WTC11 (cell line): Measurements from ENCODE around the gene LRRC32. TPM values are rescaled to one million over a fixed set of nuclear protein-coding genes. Genes with fewer than 3 reads are reported as not detected.

Source experiments
- ATAC-seq: fragments of 200-7000 bp; cut with Tn5 transposase; 2 replicates; pipeline ENCODE4 v1.10.0; 2021; ENCODE audit warnings: mild to moderate bottlenecking, moderate library complexity
- CTCF ChIA-PET: fragments of 300-600 bp; sonication (Branson Sonifier 250); formaldehyde crosslinking; loops from one replicate; lab custom pipeline; 2021; ENCODE audit warnings: antibody characterized with exemption; lab: Charles Lee
- POLR2A ChIA-PET: fragments of 350-600 bp; sonication (Branson Sonifier 250); formaldehyde crosslinking; loops from one replicate; lab custom pipeline; 2021; ENCODE audit warnings: antibody characterized with exemption; lab: Charles Lee
- DNase-seq: peaks from one replicate; pipeline ENCODE4 v3.0.0; 2021; ENCODE audit warnings: low spot score
- H3K27ac Mint-ChIP-seq: 2 replicates; pipeline ENCODE4 v1.8.0; 2021; ENCODE audit warnings: mixed read lengths
- H3K27me3 Mint-ChIP-seq: 2 replicates; pipeline ENCODE4 v1.8.0; 2021; ENCODE audit warnings: low read depth, mild to moderate bottlenecking, moderate library complexity, mixed read lengths
- H3K36me3 Mint-ChIP-seq: 2 replicates; pipeline ENCODE4 v1.8.0; 2021; ENCODE audit warnings: mixed read lengths
- H3K4me1 Mint-ChIP-seq: 2 replicates; pipeline ENCODE4 v1.8.0; 2022; ENCODE audit warnings: mixed read lengths
- H3K4me3 Mint-ChIP-seq: 2 replicates; pipeline ENCODE4 v1.8.0; 2021; ENCODE audit warnings: mild to moderate bottlenecking, moderate library complexity, mixed read lengths
- H3K9me3 Mint-ChIP-seq: 2 replicates; pipeline ENCODE4 v1.8.0; 2021; ENCODE audit warnings: mixed read lengths
- AFF4 ChIP-seq: sonication (generic); formaldehyde crosslinking; IDR thresholded peaks from 2 replicates; pipeline ENCODE4 v1.8.1; 2023; ENCODE audit warnings: mild to moderate bottlenecking, missing genetic modification reagents, borderline replicate concordance
- ATF1 ChIP-seq: sonication (generic); formaldehyde crosslinking; IDR thresholded peaks from 2 replicates; pipeline ENCODE4 v1.8.1; 2023; ENCODE audit warnings: mild to moderate bottlenecking, moderate library complexity, missing genetic modification reagents
- CTCF ChIP-seq: fragments of 200-600 bp; IDR thresholded peaks from 2 replicates; pipeline ENCODE4 v1.8.0; 2022; ENCODE audit warnings: antibody characterized with exemption
- E2F5 ChIP-seq: sonication (generic); formaldehyde crosslinking; IDR thresholded peaks from 2 replicates; pipeline ENCODE4 v1.8.1; 2022; ENCODE audit warnings: mild to moderate bottlenecking, moderate library complexity, missing genetic modification reagents
- FOXJ3 ChIP-seq: sonication (generic); formaldehyde crosslinking; IDR thresholded peaks from 2 replicates; pipeline ENCODE4 v1.9.0; 2021; ENCODE audit warnings: missing genetic modification reagents, mild to moderate bottlenecking, borderline replicate concordance
- FOXK1 ChIP-seq: sonication (generic); formaldehyde crosslinking; IDR thresholded peaks from 2 replicates; pipeline ENCODE4 v1.8.0; 2022; ENCODE audit warnings: mild to moderate bottlenecking, moderate library complexity, missing genetic modification reagents
- HMGA2 ChIP-seq: fragments of 250-450 bp; sonication (Bioruptor Pico); IDR thresholded peaks from 2 replicates; pipeline ENCODE4 v1.4.0; 2021; ENCODE audit warnings: mild to moderate bottlenecking, moderate library complexity
- IRF2 ChIP-seq: sonication (generic); formaldehyde crosslinking; IDR thresholded peaks from 2 replicates; pipeline ENCODE4 v1.8.0; 2022; ENCODE audit warnings: low read depth, missing genetic modification reagents, borderline replicate concordance
- MAX ChIP-seq: sonication (generic); formaldehyde crosslinking; IDR thresholded peaks from 2 replicates; pipeline ENCODE4 v1.8.0; 2022; ENCODE audit warnings: mild to moderate bottlenecking, missing genetic modification reagents
- NFYB ChIP-seq: sonication (generic); formaldehyde crosslinking; conservative IDR thresholded peaks from 2 replicates; pipeline ENCODE4 v1.8.0; 2022; ENCODE audit warnings: low read depth, missing genetic modification reagents
- NR3C1 ChIP-seq: sonication (generic); formaldehyde crosslinking; conservative IDR thresholded peaks from 2 replicates; pipeline ENCODE4 v1.8.1; 2023; ENCODE audit warnings: low read depth, mild to moderate bottlenecking, missing genetic modification reagents
- PRDM15 ChIP-seq: sonication (generic); formaldehyde crosslinking; IDR thresholded peaks from 2 replicates; pipeline ENCODE4 v1.8.0; 2022; ENCODE audit warnings: missing genetic modification reagents
- RORB ChIP-seq: fragments of 250-450 bp; sonication (Bioruptor Pico); IDR thresholded peaks from 2 replicates; pipeline ENCODE4 v1.9.0; 2021; ENCODE audit warnings: mild to moderate bottlenecking
- ZNF121 ChIP-seq: sonication (generic); formaldehyde crosslinking; IDR thresholded peaks from 2 replicates; pipeline ENCODE4 v1.8.0; 2023; ENCODE audit warnings: missing genetic modification reagents
- total RNA-seq: library from RNA; stranded (reverse); gene quantifications from 3 replicates; pipeline ENCODE4 v1.2.3, GENCODE V29; 2021

Gene LRRC32
- total RNA-seq, 1 experiment from 2014 or later, result 0.74 TPM

GRCh38 chr11:76635991-76636738 is 34.4 kb downstream of the LRRC32 start:
- no peak overlapping the region for H3K27ac Mint-ChIP-seq

More at GRCh38 chr11:76635991-76636738, 34.4 kb downstream of the LRRC32 start:
- Mint-ChIP-seq H3K27me3 (no peaks in the 10 kb centered on the region; the same call in 1 of the 2 replicates), H3K36me3 (no peaks in the 10 kb centered on the region)
- TF ChIP-seq E2F5 (no peak), PRDM15 (no peak), NR3C1 (no peak), FOXK1 (CRISPR knock-in tag) (no peak), IRF2 (no peak), CTCF (no peak), MAX (CRISPR knock-in tag) (no peak), NFYB (CRISPR knock-in tag) (no peak), FOXJ3 (no peak), ATF1 (CRISPR knock-in tag) (no peak), AFF4 (no peak), HMGA2 (CRISPR knock-in tag) (no peak), ZNF121 (no peak), RORB (CRISPR knock-in tag) (no peak)
- TF ChIP-seq, all 79 proteins: peak for 0
- H3K9me3 Mint-ChIP-seq, result no peaks in the 10 kb centered on the region
- POLR2A ChIA-PET, result no interaction called here
- H3K4me1 Mint-ChIP-seq, result peaks cover 6% of the 10 kb centered on the region
- ATAC-seq (no peak), DNase-seq (no peak)
- no peak overlapping the region for H3K4me3 Mint-ChIP-seq
- CTCF ChIA-PET, result interaction anchor here (0.7 kb wide), 1 partner anchor 37 kb away, joined by 3 read pairs; no protein-coding TSS in a partner anchor
